GM03348 (cell line): ENCODE results near the gene SNAPC1.

Experiments used
- DNase-seq: peaks from one replicate; pipeline ENCODE4 v3.0.0; 2012; ENCODE audit warnings: low spot score

The SNAPC1 gene

GRCh38 chr14:61812347-61813095 lies 50.3 kb downstream of the SNAPC1 start, which contains the start of gene SYT16:
SYT16 (plus strand) TSS chr14:61812703.
- DNase-seq = peak; percentile 40

GRCh38 chr14:61813096-61813606 lies 50.9 kb downstream of the SNAPC1 start:
- peak; percentile 12 for DNase-seq

- DNase-seq = no peak
Observed at GRCh38 chr14:61822458-61822857, 60.2 kb downstream of the SNAPC1 start.

GRCh38 chr14:61832783-61833182 lies 70.6 kb downstream of the SNAPC1 start:
- DNase-seq = no peak

- DNase-seq = no peak
Observed at GRCh38 chr14:61836184-61836583, 74.0 kb downstream of the SNAPC1 start.

GRCh38 chr14:61836807-61837206 lies 74.6 kb downstream of the SNAPC1 start:
- no peak for DNase-seq

GRCh38 chr14:61837336-61838229 lies 75.4 kb downstream of the SNAPC1 start:
- peak; percentile 87 for DNase-seq

- DNase-seq = no peak
Observed at GRCh38 chr14:61838661-61839245, 76.5 kb downstream of the SNAPC1 start.

GRCh38 chr14:61839507-61839906 lies 77.3 kb downstream of the SNAPC1 start:
- DNase-seq = no peak

GRCh38 chr14:61841145-61841544 lies 78.9 kb downstream of the SNAPC1 start:
- DNase-seq = no peak
